Gastroesophageal sphincter (tissue), 3 donors: ENCODE results near the gene FREM1.

Experiments
- EP300 ChIP-seq: sonication (generic); formaldehyde crosslinking; IDR thresholded peaks from one replicate; pipeline ENCODE4 v1.6.1; 2017; ENCODE audit warnings: antibody characterized with exemption, mild to moderate bottlenecking
- POLR2A ChIP-seq, 2 donors: fragments of 450-650 bp; IDR thresholded peaks; one replicate each; pipeline ENCODE4 v1.6.1; 2017; ENCODE audit warnings: antibody characterized with exemption in 2 of 2, mild to moderate bottlenecking in 2 of 2, moderate library complexity in 1 of 2
- TF ChIP-seq, protein P1 (sequence below), 4 experiments: fragments of 200-600 bp in 2 of 4; fragments of 450-650 bp in 2 of 4; sonication (generic) in 1 of 4; IDR thresholded peaks; one replicate each; pipeline ENCODE4 v1.5.1; 2017 to 2019; ENCODE audit warnings: antibody characterized with exemption in 4 of 4, mild to moderate bottlenecking in 2 of 4, moderate library complexity in 2 of 4

DNA sequence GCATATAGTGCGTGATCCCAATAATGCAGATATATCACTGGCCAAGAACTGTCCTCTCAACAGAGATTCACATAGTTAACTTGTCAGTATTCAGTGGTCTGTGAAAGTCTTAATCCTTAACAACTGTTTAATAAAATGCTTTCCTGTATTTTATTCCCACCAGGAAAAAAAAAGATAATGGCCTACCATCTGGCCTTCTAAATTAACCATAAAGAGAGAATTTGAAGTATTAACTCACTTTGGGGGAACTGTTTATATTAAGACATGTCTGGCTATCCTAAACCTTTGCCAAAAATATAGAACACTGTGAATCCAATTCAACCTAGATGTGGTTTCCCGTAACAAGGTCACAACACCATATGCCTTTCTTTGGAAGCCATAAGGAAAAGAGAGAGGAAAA lies 818 bp upstream of the FREM1 start:
- TF ChIP-seq, protein P1, sequence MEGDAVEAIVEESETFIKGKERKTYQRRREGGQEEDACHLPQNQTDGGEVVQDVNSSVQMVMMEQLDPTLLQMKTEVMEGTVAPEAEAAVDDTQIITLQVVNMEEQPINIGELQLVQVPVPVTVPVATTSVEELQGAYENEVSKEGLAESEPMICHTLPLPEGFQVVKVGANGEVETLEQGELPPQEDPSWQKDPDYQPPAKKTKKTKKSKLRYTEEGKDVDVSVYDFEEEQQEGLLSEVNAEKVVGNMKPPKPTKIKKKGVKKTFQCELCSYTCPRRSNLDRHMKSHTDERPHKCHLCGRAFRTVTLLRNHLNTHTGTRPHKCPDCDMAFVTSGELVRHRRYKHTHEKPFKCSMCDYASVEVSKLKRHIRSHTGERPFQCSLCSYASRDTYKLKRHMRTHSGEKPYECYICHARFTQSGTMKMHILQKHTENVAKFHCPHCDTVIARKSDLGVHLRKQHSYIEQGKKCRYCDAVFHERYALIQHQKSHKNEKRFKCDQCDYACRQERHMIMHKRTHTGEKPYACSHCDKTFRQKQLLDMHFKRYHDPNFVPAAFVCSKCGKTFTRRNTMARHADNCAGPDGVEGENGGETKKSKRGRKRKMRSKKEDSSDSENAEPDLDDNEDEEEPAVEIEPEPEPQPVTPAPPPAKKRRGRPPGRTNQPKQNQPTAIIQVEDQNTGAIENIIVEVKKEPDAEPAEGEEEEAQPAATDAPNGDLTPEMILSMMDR (IDR thresholded peaks at IDR 0.05), result no peak
- TF ChIP-seq EP300 (no peak), POLR2A (IDR thresholded peaks at IDR 0.05) (no peak)
